ENCODE measurements around the gene SCRN2.

- no peak for TF ChIP-seq POLR2A (IDR thresholded peaks at IDR 0.05)
- no peak for TF ChIP-seq CTCF (IDR thresholded peaks at IDR 0.05)
Observed at GRCh38 chr17:47829870-47830269, 11.2 kb downstream of the SCRN2 start.
